H54 (cell line): Measurements from ENCODE around the gene SLC7A14.

Experiments used
- DNase-seq: peaks from one replicate; pipeline ENCODE4 v3.0.0; 2011; ENCODE audit warnings: low spot score, mixed read lengths; ENCODE audit not compliant: insufficient read length
- FAIRE-seq: peaks from 3 replicates; lab custom pipeline; 2011; peaks lifted over from hg19 to GRCh38; lab: Jason Lieb, UNC
- POLR2A ChIP-seq: IDR thresholded peaks from 2 replicates; pipeline ENCODE4 v1.6.1; 2011; ENCODE audit warnings: low read depth, mild to moderate bottlenecking, low read length

SLC7A14 gene

GRCh38 chr3:170471149-170471548 lies 114.7 kb downstream of the SLC7A14 start:
- no peak for TF ChIP-seq POLR2A
- no peak for DNase-seq
- no peak for FAIRE-seq

GRCh38 chr3:170470063-170471016 lies 115.5 kb downstream of the SLC7A14 start:
- TF ChIP-seq POLR2A = no peak
- FAIRE-seq (no peak), DNase-seq (no peak)

GRCh38 chr3:170469151-170470062 lies 116.5 kb downstream of the SLC7A14 start:
- TF ChIP-seq POLR2A = no peak
- FAIRE-seq (no peak), DNase-seq (no peak)

- TF ChIP-seq POLR2A = no peak
- DNase-seq (no peak), FAIRE-seq (no peak)
Observed at GRCh38 chr3:170467571-170468147, 118.2 kb downstream of the SLC7A14 start.

GRCh38 chr3:170467007-170467406 lies 118.9 kb downstream of the SLC7A14 start:
- FAIRE-seq (no peak), DNase-seq (no peak)
- no peak for TF ChIP-seq POLR2A

- TF ChIP-seq POLR2A = no peak
- DNase-seq (no peak), FAIRE-seq (no peak)
Observed at GRCh38 chr3:170465955-170466354, 119.9 kb downstream of the SLC7A14 start.

GRCh38 chr3:170463011-170463410 lies 122.9 kb downstream of the SLC7A14 start:
- no peak for TF ChIP-seq POLR2A
- no peak for FAIRE-seq
- no peak for DNase-seq

- DNase-seq (no peak), FAIRE-seq (no peak)
- TF ChIP-seq POLR2A = no peak
Observed at GRCh38 chr3:170458285-170458684, 127.6 kb downstream of the SLC7A14 start.

- no peak for FAIRE-seq
- no peak for DNase-seq
Observed at GRCh38 chr3:170454509-170454908, 131.4 kb downstream of the SLC7A14 start.

GRCh38 chr3:170450039-170450438 lies 135.8 kb downstream of the SLC7A14 start:
- DNase-seq (no peak), FAIRE-seq (no peak)
- no peak for TF ChIP-seq POLR2A

More at GRCh38 chr3:170454509-170454908, 131.4 kb downstream of the SLC7A14 start:
- no peak for TF ChIP-seq POLR2A

GRCh38 chr3:170448584-170448983 lies 137.3 kb downstream of the SLC7A14 start:
- DNase-seq = no peak
- FAIRE-seq = no peak
- TF ChIP-seq POLR2A = no peak

- FAIRE-seq (no peak), DNase-seq (no peak)
Observed at GRCh38 chr3:170443457-170443856, 142.4 kb downstream of the SLC7A14 start.

GRCh38 chr3:170442947-170443346 lies 142.9 kb downstream of the SLC7A14 start:
- FAIRE-seq = no peak
- no peak for TF ChIP-seq POLR2A
- no peak for DNase-seq

More at GRCh38 chr3:170443457-170443856, 142.4 kb downstream of the SLC7A14 start:
- no peak for TF ChIP-seq POLR2A
